SK-N-SH (cell line): ENCODE results near the gene DDX41.

Source experiments
- EZH2phosphoT487 ChIP-seq: fragments of 200-600 bp; sonication (generic); IDR thresholded peaks from 2 replicates; pipeline ENCODE4 v1.6.1; 2017; ENCODE audit warnings: low read depth, mixed run types, mild to moderate bottlenecking, antibody characterized with exemption, moderate library complexity, borderline replicate concordance
- FOXM1 ChIP-seq: IDR thresholded peaks from 2 replicates; pipeline ENCODE4 v1.4.0; 2012; ENCODE audit warnings: low read depth, mild to moderate bottlenecking
- GABPA ChIP-seq: IDR thresholded peaks from 2 replicates; pipeline ENCODE4 v1.4.0; 2012; ENCODE audit warnings: low read depth, mild to moderate bottlenecking
- GATA2 ChIP-seq: sonication (generic); formaldehyde crosslinking; IDR thresholded peaks from 2 replicates; pipeline ENCODE4 v1.5.0; 2020; ENCODE audit warnings: mild to moderate bottlenecking, missing genetic modification reagents
- MAX ChIP-seq: IDR thresholded peaks from 2 replicates; pipeline ENCODE4 v1.4.0; 2012; ENCODE audit warnings: low read depth
- NRF1 ChIP-seq: IDR thresholded peaks from 2 replicates; pipeline ENCODE4 v1.6.1; 2012; ENCODE audit warnings: low read depth, mild to moderate bottlenecking, low read length
- POLR2AphosphoS5 ChIP-seq: IDR thresholded peaks from 2 replicates; pipeline ENCODE4 v1.6.1; 2012; ENCODE audit warnings: low read depth, low read length
- SIN3A ChIP-seq: IDR thresholded peaks from 2 replicates; pipeline ENCODE4 v1.6.1; 2012; ENCODE audit warnings: low read depth, mild to moderate bottlenecking, low read length, moderate library complexity, borderline replicate concordance
- TF ChIP-seq, protein P1 (sequence below): fragments of 200-600 bp; sonication (generic); IDR thresholded peaks from 2 replicates; pipeline ENCODE4 v1.6.1; 2017; ENCODE audit warnings: antibody characterized with exemption, mild to moderate bottlenecking, moderate library complexity
- TF ChIP-seq, protein P2 (sequence below): IDR thresholded peaks from 2 replicates; pipeline ENCODE4 v1.6.1; 2012; ENCODE audit warnings: mild to moderate bottlenecking, low read depth, low read length, moderate library complexity

GRCh38 chr5:177524941-177525655 is 8.3 kb upstream of the DDX41 start:
- TF ChIP-seq GABPA: no peak
- TF ChIP-seq, protein P1, sequence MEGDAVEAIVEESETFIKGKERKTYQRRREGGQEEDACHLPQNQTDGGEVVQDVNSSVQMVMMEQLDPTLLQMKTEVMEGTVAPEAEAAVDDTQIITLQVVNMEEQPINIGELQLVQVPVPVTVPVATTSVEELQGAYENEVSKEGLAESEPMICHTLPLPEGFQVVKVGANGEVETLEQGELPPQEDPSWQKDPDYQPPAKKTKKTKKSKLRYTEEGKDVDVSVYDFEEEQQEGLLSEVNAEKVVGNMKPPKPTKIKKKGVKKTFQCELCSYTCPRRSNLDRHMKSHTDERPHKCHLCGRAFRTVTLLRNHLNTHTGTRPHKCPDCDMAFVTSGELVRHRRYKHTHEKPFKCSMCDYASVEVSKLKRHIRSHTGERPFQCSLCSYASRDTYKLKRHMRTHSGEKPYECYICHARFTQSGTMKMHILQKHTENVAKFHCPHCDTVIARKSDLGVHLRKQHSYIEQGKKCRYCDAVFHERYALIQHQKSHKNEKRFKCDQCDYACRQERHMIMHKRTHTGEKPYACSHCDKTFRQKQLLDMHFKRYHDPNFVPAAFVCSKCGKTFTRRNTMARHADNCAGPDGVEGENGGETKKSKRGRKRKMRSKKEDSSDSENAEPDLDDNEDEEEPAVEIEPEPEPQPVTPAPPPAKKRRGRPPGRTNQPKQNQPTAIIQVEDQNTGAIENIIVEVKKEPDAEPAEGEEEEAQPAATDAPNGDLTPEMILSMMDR: no peak
- TF ChIP-seq POLR2AphosphoS5: no peak
- no peak for TF ChIP-seq EZH2phosphoT487
- TF ChIP-seq, protein P2, sequence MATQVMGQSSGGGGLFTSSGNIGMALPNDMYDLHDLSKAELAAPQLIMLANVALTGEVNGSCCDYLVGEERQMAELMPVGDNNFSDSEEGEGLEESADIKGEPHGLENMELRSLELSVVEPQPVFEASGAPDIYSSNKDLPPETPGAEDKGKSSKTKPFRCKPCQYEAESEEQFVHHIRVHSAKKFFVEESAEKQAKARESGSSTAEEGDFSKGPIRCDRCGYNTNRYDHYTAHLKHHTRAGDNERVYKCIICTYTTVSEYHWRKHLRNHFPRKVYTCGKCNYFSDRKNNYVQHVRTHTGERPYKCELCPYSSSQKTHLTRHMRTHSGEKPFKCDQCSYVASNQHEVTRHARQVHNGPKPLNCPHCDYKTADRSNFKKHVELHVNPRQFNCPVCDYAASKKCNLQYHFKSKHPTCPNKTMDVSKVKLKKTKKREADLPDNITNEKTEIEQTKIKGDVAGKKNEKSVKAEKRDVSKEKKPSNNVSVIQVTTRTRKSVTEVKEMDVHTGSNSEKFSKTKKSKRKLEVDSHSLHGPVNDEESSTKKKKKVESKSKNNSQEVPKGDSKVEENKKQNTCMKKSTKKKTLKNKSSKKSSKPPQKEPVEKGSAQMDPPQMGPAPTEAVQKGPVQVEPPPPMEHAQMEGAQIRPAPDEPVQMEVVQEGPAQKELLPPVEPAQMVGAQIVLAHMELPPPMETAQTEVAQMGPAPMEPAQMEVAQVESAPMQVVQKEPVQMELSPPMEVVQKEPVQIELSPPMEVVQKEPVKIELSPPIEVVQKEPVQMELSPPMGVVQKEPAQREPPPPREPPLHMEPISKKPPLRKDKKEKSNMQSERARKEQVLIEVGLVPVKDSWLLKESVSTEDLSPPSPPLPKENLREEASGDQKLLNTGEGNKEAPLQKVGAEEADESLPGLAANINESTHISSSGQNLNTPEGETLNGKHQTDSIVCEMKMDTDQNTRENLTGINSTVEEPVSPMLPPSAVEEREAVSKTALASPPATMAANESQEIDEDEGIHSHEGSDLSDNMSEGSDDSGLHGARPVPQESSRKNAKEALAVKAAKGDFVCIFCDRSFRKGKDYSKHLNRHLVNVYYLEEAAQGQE: no peak
- TF ChIP-seq NRF1: no peak
- no peak for TF ChIP-seq SIN3A
- TF ChIP-seq FOXM1: no peak
- no peak for TF ChIP-seq MAX
- no peak for TF ChIP-seq GATA2 (CRISPR knock-in tag)
